GM19099 (cell line): ENCODE data around the gene CFAP44.

ENCODE experiments used
- POLR2A ChIP-seq: IDR thresholded peaks from 3 replicates; pipeline ENCODE4 v1.6.1; 2011; ENCODE audit warnings: low read depth; ENCODE audit not compliant: insufficient read length; ENCODE audit errors: extremely low read depth

CFAP44 gene

GRCh38 chr3:113441051-113441770 lies at the start of gene CFAP44:
TSS of gene CFAP44 (minus strand) at chr3:113441493. CDS start at chr3:113433664, 7,829 bp downstream.
- no peak for TF ChIP-seq POLR2A

GRCh38 chr3:113485161-113485609 lies 43.9 kb upstream of the CFAP44 start:
- TF ChIP-seq POLR2A = no peak

- TF ChIP-seq POLR2A = no peak
Measured at GRCh38 chr3:113468539-113468938, 27.2 kb upstream of the CFAP44 start.

- no peak for TF ChIP-seq POLR2A
Measured at GRCh38 chr3:113461488-113461887, 20.2 kb upstream of the CFAP44 start.

- TF ChIP-seq POLR2A = no peak
Measured at GRCh38 chr3:113455446-113455845, 14.2 kb upstream of the CFAP44 start.

- TF ChIP-seq POLR2A = no peak
Measured at GRCh38 chr3:113454630-113455029, 13.3 kb upstream of the CFAP44 start.

GRCh38 chr3:113454057-113454456 lies 12.8 kb upstream of the CFAP44 start:
- TF ChIP-seq POLR2A = no peak

- TF ChIP-seq POLR2A = no peak
Measured at GRCh38 chr3:113450911-113451310, 9.6 kb upstream of the CFAP44 start.

GRCh38 chr3:113439606-113440005 lies 1.7 kb downstream of the CFAP44 start:
- TF ChIP-seq POLR2A = no peak

GRCh38 chr3:113438224-113438623 lies 3.1 kb downstream of the CFAP44 start:
- TF ChIP-seq POLR2A = no peak

- TF ChIP-seq POLR2A = no peak
Measured at GRCh38 chr3:113437411-113437810, 3.9 kb downstream of the CFAP44 start.

- no peak for TF ChIP-seq POLR2A
Measured at GRCh38 chr3:113436809-113437208, 4.5 kb downstream of the CFAP44 start.

- TF ChIP-seq POLR2A = no peak
Measured at GRCh38 chr3:113431811-113432210, 9.5 kb downstream of the CFAP44 start.

GRCh38 chr3:113428581-113428980 lies 12.7 kb downstream of the CFAP44 start:
- TF ChIP-seq POLR2A = no peak

GRCh38 chr3:113423699-113424098 lies 17.6 kb downstream of the CFAP44 start:
- TF ChIP-seq POLR2A = no peak

- no peak for TF ChIP-seq POLR2A
Measured at GRCh38 chr3:113421082-113421481, 20.2 kb downstream of the CFAP44 start.

- TF ChIP-seq POLR2A = no peak
Measured at GRCh38 chr3:113409676-113410075, 31.6 kb downstream of the CFAP44 start.

- no peak for TF ChIP-seq POLR2A
Measured at GRCh38 chr3:113405180-113405579, 36.1 kb downstream of the CFAP44 start.

- no peak for TF ChIP-seq POLR2A
Measured at GRCh38 chr3:113404637-113405036, 36.7 kb downstream of the CFAP44 start.
